Measurements from ENCODE around the gene TAF1C.
"Not testable (repeated sequence)": the region's sequence is repeated elsewhere in the genome, so short reads cannot be mapped to it uniquely, and the experiment has no call there.

TAF1C gene, protein sequence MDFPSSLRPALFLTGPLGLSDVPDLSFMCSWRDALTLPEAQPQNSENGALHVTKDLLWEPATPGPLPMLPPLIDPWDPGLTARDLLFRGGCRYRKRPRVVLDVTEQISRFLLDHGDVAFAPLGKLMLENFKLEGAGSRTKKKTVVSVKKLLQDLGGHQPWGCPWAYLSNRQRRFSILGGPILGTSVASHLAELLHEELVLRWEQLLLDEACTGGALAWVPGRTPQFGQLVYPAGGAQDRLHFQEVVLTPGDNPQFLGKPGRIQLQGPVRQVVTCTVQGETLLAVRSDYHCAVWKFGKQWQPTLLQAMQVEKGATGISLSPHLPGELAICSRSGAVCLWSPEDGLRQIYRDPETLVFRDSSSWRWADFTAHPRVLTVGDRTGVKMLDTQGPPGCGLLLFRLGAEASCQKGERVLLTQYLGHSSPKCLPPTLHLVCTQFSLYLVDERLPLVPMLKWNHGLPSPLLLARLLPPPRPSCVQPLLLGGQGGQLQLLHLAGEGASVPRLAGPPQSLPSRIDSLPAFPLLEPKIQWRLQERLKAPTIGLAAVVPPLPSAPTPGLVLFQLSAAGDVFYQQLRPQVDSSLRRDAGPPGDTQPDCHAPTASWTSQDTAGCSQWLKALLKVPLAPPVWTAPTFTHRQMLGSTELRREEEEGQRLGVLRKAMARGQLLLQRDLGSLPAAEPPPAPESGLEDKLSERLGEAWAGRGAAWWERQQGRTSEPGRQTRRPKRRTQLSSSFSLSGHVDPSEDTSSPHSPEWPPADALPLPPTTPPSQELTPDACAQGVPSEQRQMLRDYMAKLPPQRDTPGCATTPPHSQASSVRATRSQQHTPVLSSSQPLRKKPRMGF

DNA sequence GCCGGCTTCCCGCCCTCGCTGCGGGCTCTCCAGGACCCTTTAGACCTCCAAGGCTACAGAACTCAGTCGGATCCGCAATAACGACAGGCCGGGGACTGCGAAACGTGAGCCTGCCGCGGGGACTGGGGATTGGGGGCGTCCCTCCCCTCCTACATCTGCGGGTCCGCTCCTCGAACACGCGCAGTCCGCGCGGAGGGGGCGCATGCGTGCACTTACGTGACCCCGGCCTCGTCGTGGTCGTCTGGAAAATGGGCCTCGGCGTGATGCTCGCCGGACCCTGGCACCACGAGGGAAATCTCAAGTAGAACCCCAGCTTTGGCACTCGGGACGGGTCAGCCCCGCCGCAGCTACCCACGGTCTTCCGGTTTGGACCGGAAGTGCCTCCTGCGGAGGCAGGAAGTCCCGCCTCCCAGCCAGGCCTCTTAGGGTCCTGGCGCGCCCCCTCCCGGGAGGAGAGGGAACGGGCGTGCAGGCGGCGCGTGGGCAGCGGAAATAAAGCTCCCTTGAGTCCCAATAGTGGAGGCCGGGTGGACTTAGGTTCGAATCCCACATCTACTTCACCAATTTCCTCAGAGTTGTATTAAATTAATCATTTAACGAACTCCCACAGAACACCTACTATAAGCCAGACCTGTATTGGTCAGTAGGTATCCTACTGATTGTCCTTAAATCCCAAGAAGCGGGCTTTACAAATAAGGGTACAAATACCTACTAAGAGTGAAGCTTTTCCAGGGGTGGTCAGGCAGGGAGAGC, at the start of gene TAF1C:
Gene TAF1C (minus strand): TSS at position 373 of the 753 bp plus-strand sequence. CDS start 2,069 bp downstream, outside the sequence.
- DNase-seq (ENCODE audit: low read depth in 2 of 2), result peak; percentile 85 to 87

DNA sequence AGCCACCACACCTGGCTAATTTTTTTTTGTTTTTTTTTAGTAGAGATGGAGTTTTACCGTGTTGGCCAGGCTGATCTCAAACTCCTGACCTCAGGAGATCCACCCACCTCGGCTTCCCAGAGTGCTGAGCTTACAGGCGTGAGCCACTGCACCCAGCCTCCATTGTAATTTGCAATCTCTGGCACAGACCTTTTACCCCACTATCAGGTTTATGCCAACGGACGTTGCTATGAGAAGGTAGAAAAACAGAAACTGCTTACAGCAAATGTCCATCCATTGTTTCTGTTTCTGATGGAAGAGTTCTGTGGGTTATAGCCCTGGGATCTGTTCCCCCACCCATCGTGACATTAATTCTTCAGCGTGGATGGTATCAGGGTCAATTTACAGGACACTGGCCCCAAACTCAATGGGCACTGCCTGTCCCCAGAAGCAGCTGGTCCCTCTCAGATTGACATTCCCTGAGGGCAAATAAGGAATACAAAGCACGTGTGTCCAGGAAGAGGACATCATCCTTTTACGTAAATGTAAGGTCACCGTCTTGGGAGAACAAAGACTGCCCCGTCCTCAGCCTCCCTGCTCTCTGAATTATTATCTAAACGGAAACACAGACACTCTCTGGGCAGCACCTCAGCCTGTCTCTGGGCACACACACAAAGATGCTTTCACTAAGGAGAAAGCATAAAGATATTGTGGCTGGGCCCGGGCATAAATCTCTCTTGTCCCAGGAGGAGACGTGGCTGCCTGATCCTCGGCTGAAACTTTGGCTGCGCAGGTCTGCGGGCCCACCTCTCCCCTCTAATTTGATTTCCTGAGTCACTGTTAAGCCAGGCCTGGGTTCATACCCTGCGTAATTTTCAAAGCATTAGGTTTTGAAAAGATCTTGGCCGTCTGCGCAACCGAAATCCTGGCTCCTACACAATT, 47.7 kb upstream of the TAF1C start:
- DNase-seq (ENCODE audit: low read depth in 2 of 2), result no peak

DNA sequence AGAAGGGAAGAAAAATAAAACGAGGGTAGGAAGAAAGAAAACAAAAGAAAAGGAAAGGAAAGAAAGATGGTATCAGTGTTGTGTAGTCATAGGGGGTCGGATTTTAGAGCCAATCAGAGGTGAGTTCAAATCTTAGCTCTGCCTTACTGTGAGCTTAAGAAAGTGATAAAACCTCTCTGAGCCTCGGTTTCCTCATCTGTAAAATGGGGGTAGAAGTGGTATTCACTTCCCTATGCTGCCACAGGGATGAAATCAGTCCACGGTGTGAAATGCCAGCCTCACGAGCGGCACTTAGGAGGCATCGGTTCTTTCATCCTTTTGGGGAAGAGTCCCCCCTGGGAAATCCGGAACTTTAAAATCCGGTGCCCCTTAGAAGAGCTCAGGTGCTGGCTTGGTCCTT, 46.9 kb upstream of the TAF1C start:
- no peak for DNase-seq (ENCODE audit: low read depth in 2 of 2)

DNA sequence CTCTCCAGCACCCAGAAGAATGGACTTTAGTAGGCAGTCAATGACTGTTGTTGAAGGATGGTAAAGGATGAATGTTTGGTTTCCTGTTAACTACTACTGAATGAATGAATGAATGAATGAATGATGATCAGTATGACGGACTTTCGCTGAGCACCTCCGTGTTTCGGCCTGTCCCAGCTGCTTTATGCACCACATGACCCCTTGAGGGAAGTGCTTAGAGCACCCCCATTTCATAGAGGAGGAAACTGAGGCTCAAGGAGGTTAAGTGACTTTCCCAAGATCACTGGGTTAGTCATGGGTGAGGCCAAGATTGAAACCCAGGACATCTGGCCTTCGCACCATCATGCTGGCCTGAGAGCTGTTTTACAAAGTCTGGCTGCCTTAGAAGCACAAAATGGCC, 46.1 kb upstream of the TAF1C start:
- DNase-seq (ENCODE audit: low read depth in 2 of 2), result no peak

DNA sequence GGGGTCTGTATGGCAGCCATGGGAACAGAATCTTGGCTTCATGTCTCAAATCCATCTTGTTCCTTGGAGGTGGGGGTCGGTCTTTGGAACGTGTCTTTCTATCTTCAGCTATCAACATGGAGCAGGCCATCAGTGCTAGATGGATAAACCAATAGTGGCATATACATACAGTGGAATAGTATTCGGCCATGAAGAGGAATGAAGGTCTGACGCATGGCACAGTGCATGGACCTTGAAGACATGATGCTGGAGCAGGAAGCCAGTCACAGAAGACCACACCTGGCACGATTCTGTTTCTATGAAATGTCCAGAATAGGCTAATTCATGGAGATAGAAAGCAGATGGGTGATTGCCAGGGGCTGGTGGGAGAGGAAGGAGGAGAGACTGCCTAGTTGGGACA, 45.2 kb upstream of the TAF1C start:
- no peak for DNase-seq (ENCODE audit: low read depth in 2 of 2)

DNA sequence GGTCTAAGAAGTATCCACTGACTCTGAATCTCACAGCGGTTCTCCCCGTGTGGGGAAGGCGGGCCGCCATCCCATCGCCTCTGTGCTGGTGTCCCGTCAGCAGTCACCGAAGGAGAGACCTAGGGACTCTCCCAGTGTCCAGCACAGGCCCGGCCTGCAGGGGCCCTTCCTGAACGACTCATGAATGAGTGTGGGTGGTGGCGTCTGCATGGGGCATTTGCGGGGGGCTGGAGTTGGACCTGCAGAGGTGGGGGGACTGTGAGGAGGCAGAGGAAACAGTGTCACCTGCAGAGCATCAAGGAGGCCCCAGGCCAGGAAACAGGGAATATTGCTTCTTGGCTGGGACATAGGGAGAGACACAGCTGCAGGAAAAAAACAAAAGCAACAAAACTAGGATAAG, 42.6 kb upstream of the TAF1C start:
- DNase-seq (ENCODE audit: low read depth in 2 of 2), result no peak

DNA sequence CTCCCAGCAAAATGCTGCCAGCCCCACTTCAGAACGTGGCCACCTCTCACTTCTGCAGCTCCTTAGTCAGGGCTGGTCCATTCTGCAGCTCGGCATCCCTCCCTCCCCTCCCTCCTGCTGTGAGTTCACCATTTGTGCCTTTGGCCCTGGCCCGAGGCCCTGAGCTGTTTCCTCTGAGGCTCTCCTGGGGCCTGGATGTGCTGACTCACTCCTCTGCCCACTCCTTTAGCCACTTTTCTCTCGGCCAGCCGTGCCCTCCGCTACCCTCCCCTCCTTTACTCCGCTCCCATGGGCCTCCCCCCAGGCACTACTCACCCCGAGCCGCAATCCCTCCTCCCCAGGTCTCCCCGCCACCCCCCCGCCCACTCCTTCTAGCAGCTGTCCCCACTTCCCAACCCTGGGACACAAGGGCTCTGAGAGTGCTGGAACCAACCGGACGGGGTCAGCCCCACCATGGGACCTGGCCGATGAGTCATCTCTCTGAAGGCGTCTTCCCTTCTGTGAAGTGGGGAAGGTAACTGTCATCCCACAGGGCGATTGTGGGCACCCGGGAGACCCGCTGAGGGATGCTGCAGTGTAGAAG, 41.5 kb upstream of the TAF1C start:
- no peak for DNase-seq (ENCODE audit: low read depth in 2 of 2)

DNA sequence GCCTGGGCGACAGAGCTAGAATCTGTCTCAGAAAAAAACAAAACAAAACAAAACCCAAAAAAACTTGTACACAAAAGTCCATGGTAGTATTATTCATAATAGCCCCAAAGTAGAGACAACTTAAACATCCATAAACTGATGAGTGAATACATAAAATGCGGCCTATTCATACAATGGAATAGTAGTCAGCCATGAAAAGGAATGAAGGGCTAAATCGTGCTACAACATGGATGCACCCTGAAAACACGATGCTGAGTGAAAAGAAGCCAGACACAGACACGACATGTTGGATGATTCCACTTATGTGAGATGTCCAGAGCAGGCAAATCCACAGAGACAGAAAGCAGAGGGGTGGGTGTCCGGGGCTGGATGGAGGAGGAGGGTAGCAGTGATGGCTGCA, 40.7 kb upstream of the TAF1C start:
- DNase-seq (ENCODE audit: low read depth in 2 of 2), result no peak

DNA sequence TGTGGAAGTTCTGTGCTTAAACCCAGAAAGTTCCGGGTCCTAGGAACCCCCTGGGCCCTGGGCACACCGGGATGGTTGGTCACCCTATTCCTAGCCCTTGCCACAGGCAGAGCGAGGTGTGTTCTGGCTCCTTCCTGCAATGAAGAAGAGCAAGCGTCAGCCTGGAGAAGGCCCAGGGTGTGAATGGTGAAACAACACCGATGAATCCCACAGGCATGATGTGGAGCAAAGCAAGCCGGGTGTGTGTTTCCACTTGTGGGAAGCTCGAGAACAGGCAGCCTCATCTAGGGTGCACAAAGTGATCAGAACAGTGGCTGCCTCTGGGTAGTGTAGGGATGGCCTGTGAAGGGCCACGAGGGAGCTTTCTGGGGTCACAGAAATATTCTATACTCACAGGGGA, 39.2 kb upstream of the TAF1C start:
- DNase-seq (ENCODE audit: low read depth in 2 of 2), result no peak

DNA sequence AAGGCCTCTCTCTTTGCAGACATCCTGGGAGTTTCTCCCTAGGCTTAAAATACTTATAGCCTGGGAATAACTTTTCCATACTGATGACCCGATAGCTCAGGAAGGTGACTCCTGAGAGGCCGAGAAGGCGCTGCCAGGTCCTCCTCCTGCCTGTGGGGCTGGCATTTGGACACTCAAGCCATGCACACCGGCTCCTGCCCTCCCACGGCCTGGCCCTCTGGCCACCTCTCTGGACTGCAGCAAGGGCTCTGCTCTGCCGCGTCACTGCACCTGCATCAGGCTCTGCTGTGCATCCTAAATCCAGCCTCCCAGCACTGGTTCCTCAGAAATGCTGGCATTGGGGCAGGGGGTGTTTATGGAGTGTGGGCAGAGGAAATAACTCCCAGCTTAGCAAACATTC, 38.7 kb upstream of the TAF1C start:
- no peak for DNase-seq (ENCODE audit: low read depth in 2 of 2)

DNA sequence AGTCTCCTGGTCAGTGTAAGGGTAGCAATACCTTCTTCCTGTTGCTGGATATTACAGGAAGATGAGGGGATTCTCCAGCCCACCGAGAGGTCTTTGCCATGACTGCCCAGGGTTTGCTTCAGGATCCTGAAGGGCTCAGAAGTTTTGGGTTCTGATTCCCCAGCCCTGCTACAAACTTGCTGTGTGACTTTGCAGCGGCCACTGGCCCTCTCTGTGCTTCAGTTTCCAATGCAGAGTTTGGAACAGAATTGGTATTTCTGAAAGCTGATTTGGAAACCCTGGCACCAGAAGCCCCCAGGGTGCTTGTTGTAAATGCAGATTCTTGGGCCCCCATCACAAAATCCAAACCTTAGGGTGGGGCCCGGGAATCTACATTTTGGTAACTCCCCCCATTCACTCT, 38.3 kb upstream of the TAF1C start:
- DNase-seq (ENCODE audit: low read depth in 2 of 2), result no peak

DNA sequence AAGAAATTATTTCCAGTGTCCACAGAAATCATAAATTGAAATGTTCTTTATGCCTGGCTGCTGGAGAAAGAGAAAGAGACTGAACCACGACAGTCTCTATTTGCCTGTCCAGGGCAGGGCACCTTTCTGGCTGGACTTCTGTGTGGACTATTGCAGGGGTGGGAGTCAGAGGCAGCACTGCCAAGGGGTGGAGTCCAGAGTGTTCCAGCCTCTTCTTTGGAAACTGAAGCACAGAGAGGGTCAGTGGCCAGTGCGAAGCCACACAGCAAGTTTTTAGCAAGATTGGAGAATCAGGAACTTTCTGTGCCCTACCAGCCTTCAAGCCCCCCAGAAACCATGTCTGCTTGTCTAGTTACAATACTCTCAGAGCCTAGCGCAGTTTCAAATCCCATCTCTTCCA, 37.7 kb upstream of the TAF1C start:
- DNase-seq (ENCODE audit: low read depth in 2 of 2), result no peak

DNA sequence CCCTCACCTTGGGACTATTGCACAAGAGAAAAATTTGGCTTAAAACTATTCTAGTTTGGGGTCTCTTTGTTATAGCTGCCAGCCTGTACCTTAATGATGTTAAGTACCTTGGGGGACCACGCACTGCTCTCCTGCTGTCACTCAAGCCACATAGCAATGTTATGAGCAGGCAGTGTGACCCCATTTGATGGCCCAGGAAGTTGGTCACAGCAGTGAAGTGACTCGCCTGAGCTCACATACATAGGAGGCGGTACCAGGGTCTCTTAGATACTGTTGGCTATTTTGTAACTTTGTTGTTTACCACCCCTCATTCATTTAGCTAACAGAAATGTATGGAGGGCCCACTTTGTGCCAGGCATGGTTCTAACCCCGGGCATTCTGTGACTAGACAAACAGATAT, 36.6 kb upstream of the TAF1C start:
- DNase-seq (ENCODE audit: low read depth in 2 of 2), result no peak

DNA sequence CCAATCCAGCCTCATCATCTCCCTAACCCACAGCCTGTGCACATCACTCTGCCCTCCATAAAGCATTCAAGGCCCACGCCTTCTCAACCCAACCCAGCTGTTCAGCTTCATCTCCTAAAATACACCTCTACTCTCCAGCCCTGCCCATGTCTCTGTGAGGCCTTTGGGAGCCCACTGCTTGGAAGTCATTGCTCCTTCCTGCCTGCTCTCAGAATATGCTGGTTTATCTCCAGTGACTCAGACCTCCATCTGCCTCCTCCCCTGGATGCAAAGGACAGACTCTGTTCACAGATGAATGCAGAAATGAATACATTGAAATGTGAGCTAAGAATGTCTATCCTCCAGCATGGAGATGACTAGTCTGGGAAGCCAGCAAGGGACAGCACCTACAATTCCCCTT, 34.0 kb upstream of the TAF1C start:
- DNase-seq (ENCODE audit: low read depth in 2 of 2), result no peak

DNA sequence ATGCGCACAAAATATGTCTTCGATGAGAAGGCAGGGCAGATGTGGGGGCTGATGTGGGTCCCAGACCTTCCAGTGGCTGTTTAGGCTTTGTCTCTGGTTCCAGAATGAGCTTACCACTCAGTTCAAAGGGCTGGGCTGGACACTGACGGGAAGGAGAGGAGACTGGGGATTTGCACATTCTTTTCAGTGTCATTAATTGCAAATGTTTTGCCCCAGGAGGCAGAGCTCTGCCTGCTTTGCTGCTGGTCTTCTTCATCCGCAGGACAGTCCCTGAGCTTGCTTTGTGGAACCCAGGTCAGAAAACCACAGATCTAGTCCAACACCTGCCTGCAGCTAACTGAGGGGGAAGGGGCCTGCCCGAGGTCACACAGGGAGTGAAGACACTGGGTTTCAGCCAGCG, 32.1 kb upstream of the TAF1C start:
- no peak for DNase-seq (ENCODE audit: low read depth in 2 of 2)

DNA sequence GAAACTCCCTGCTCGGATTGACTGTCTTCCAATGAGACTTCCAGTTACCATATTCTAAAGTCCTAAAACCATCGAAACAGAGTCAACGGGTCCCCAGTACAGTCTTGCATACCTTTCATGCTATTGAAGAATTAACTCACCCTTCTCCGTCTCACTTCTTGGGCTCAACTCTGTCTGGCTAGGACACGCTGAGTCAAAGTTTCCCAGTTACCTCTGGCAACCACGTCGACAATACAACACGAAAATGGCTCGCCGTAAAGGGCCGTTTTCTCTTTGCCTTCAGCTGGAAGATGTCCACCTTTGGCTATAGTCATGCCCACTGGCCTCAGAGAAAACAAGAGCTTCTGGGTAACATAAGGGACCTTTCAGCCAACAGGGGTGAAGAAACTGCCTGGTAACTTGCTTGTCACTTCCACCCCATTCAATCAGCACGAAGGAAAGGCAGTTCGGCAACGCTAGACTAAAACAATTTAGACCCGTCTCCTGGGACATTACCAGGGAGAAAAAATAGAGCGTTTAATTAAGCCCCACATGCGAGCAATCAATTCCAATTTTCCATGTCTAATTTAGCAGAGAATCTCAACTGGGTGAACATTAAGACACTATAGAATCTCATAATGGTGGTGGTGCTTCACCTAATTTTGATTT, 31.4 kb upstream of the TAF1C start:
- no peak for DNase-seq (ENCODE audit: low read depth in 2 of 2)

DNA sequence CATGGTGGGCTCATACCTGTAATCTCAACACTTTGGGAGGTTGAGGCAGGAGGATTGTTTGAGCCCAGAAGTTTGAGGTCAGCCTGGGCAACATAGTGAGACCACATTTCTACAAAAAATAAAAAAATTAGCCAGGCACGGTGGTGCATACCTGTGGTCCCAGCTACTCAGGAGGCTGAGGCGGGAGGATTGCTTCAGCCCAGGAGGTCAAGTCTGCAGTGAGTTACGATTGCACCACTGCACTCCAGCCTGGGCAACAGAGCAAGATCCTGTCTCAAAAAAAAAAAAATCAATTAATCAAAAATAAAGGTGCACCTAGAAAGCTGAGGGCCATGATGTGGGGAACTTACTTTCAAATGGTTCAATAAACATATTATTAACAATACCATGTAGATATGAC, 29.3 kb upstream of the TAF1C start:
- not testable (repeated sequence) for DNase-seq (ENCODE audit: low read depth in 2 of 2)

DNA sequence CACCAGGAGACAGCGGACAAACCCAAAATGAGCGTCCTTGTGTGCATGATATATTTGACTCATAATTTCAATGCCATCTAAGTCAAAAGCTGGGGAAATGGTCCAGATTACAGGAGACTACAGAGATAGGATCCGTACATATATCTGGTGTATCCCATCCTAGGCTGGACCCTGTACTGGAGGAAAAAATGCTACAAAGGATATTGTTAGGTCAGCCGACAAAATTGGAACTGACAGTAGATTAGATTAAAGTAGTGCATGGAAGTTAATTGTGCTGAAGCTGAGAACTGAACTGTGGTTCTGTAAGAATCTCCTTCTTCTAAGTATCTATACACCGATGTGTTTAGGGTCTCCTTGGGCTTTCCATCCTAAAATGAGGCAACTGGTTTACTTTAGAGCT, 28.7 kb upstream of the TAF1C start:
- DNase-seq (ENCODE audit: low read depth in 2 of 2), result no peak

DNA sequence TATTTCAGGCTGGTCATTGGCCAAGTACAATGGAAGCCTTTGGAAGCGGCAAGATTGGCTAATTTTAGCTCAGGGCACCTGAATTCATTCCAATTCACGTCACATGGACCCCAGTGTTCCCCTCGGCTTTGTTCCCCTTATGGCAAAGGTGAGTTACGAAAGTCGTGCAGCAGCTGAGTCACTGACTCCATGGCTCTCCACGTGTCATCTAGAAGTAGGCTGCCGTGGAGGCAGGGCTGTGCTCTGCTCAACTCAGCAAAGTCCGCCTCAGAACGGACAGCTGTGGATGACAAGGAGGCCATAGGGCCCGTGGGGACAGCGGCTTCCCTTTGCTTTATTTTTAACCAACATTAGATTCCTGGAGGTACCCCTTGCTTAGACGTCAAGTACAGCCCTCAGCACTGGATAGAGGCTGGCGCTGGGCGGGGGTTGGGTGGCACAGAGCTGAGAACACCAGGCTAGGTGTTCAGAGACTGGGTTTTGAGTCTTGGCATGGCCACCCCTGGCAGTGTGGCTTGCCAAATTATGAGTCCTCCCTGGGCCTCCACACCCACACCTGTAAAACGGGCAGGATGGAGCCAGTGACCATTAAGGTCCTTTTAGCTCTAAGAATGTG, 27.7 kb upstream of the TAF1C start:
- no peak for DNase-seq (ENCODE audit: low read depth in 2 of 2)

DNA sequence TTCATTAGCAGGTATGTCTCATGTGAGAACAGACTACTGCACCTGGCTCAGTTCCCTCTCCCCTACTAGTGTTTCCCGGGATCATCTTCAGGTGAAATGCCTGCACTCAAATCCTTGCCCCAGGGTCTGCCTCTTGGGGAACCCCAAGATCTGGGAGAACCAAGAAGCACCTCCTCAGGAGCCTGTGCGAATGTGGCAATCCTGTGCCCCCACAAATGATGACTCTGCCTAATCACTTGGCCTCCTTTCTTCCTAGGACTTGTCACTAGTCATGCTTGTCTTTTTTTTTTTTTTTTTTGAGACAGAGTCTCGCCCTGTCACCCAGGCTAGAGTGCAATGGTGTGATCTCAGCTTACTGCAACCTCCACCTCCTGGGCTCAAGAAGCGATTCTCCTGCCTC, 25.8 kb upstream of the TAF1C start:
- no peak for DNase-seq (ENCODE audit: low read depth in 2 of 2)
